22Rv1 (cell line): Measurements from ENCODE around the gene ADGRL1.

Experiments used
- CTCF ChIP-seq: fragments of 450-650 bp; IDR thresholded peaks from 2 replicates; pipeline ENCODE4 v1.5.1; 2017; ENCODE audit warnings: mild to moderate bottlenecking
- ZFX ChIP-seq: fragments of 450-650 bp; IDR thresholded peaks from 2 replicates; pipeline ENCODE4 v1.6.1; 2017; ENCODE audit warnings: antibody characterized with exemption, borderline replicate concordance

DNA sequence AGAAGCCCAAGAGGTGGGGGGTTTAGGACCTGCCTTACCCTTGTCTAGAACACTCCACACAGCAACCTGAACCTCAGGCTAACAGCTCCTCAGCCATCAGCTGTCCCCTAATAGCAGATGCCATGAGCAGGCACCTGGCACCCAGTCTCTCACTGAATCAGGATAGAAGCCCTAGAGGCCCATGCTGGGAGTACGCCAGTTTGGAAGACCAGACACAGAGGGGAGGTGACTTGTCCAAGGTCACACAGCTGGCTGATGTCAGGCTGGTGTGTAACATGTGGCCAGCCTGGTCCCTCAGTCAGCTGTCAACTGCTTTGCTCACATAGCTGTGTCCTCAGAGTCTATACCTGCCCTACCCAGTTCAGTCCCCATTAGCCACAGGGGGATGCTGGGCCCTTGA is 102.7 kb downstream of the ADGRL1 start:
- no peak for TF ChIP-seq CTCF
- TF ChIP-seq ZFX, result no peak
